K562 (cell line): ENCODE data around the gene ZNF275. TPM values are rescaled to one million over a fixed set of nuclear protein-coding genes. Genes with fewer than 3 reads are reported as not detected.

Experiments used
- MECOM ChIP-seq: fragments of 250-450 bp; sonication (Bioruptor Pico); IDR thresholded peaks from 2 replicates; pipeline ENCODE4 v1.8.0; 2022; ENCODE audit warnings: inconsistent platforms
- polyA plus RNA-seq, 8 experiments: library from polyadenylated mRNA; depleted of rRNA in 4 of 8; stranded (reverse) in 5 of 8; unstranded in 3 of 8; fragments of >200 nt; fragmentation: Nextera tagmentation in 2 of 8; fragmentation: Illumina TruSeq in 1 of 8; extraction: Ambion mirVana in 2 of 8; extraction: Trizol in 1 of 8; gene quantifications; 2 replicates each; pipeline versions ENCODE4 v1.2.1 to v1.2.3, GENCODE V29; 2011 to 2014; ENCODE audit warnings: inconsistent platforms in 1 of 8, missing spikeins in 1 of 8
- small RNA-seq: library from RNA; depleted of rRNA; stranded (forward); fragments of <200 nt; gene quantifications from one replicate; pipeline ENCODE3, GENCODE V24; 2014
- total RNA-seq, 7 experiments: library from RNA; depleted of rRNA in 6 of 7; stranded (reverse); fragments of >200 nt in 6 of 7; fragmentation: Illumina TruSeq in 2 of 7; extraction: Trizol in 2 of 7; gene quantifications; 2 replicates each; pipeline versions ENCODE4 v1.2.1 to v1.2.3, GENCODE V29; 2011 to 2021; ENCODE audit warnings: low replicate concordance in 1 of 7

The ZNF275 gene
- total and polyA plus RNA-seq, 9 of the 15 experiments (the other 6 are each of a cell fraction or from before 2014, with no cell fraction given) = 2.1 to 19.1 (median 12.0) TPM

DNA sequence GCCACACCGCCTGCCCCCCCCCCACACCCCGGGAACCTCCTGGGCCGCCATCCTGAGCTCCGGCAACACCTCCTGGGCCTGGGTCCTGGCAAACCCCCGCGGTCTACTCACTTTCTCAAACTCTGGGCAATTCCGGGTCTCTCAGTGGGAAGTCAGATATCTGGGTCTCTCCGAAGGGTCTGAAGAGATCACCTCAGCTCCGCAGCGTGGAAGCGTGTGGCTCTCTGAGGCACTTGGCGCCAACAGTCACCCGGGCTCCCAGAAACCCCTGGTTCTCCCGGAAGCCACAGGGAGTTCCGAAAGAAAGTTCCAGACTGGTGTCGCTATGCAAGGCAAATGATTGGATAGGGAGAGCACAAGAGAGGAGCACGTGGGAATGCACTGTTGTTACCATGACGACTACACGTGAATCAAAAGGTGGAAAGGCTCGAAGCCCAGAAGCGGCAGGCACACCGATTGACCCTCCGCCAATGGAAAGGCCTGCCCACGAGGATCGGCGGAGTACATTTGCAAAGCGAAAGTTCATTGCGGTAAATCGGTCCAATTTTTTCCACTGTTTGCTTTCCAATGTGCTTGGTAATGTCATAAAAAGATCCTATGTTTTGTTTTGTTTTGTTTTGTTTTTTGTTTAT is 67.3 kb downstream of the ZNF275 start, which contains the start of gene PNMA6E (continued):
- no peak for TF ChIP-seq MECOM (CRISPR knock-in tag)

Small RNA genes lying within 50 kb of the gene (small RNA-seq; reads per million reads assigned to genes)
- not detected for gene AC152007.1

Other genes starting within 250 kb of the ZNF275 start
Only the 7 nearest of the 8 such genes appear.
- gene MAGEA1, start 154.9 kb upstream of the ZNF275 start, total RNA-seq (2014; rRNA removed) = 43.9 and 49.2 TPM in 2 replicates
- 41.2 and 42.3 TPM in 2 replicates for gene MAGEA1, start 154.9 kb upstream of the ZNF275 start, total RNA-seq (2014; rRNA removed; fragmentation: Illumina TruSeq; extraction: Trizol)
- 52.3 and 57.9 TPM in 2 replicates for gene MAGEA1, start 154.9 kb upstream of the ZNF275 start, total RNA-seq (2015; rRNA removed; fragmentation: Illumina TruSeq; extraction: Trizol)
- gene MAGEA1, start 154.9 kb upstream of the ZNF275 start, total RNA-seq (2021) = 43.5 and 44.1 TPM in 2 replicates
- 2.8 and 10.2 TPM in 2 replicates for gene MAGEA1, start 154.9 kb upstream of the ZNF275 start, polyA plus RNA-seq (2011; rRNA removed)
- 57.3 and 60.6 TPM in 2 replicates for gene MAGEA1, start 154.9 kb upstream of the ZNF275 start, polyA plus RNA-seq (2014; fragmentation: Illumina TruSeq; extraction: Trizol)
- gene MAGEA1, start 154.9 kb upstream of the ZNF275 start, polyA plus RNA-seq (2014; fragmentation: Nextera tagmentation; extraction: Ambion mirVana) = 10 to 100 TPM; 24.5 to 45.2 TPM
- 51.0 and 51.9 TPM in 2 replicates for gene MAGEA1, start 154.9 kb upstream of the ZNF275 start, polyA plus RNA-seq (2014; rRNA removed)
- gene PNMA6F, start 12.4 kb upstream of the ZNF275 start, total RNA-seq (2014; rRNA removed) = not detected in 2 replicates
- not detected in 2 replicates for gene PNMA6F, start 12.4 kb upstream of the ZNF275 start, total RNA-seq (2014; rRNA removed; fragmentation: Illumina TruSeq; extraction: Trizol)
- gene PNMA6F, start 12.4 kb upstream of the ZNF275 start, total RNA-seq (2015; rRNA removed; fragmentation: Illumina TruSeq; extraction: Trizol) = not detected in 2 replicates
- not detected in 2 replicates for gene PNMA6F, start 12.4 kb upstream of the ZNF275 start, total RNA-seq (2021)
- not detected in 2 replicates for gene PNMA6F, start 12.4 kb upstream of the ZNF275 start, polyA plus RNA-seq (2011; rRNA removed)
- gene PNMA6F, start 12.4 kb upstream of the ZNF275 start, polyA plus RNA-seq (2014; fragmentation: Illumina TruSeq; extraction: Trizol) = not detected in 2 replicates
- gene PNMA6F, start 12.4 kb upstream of the ZNF275 start, polyA plus RNA-seq (2014; fragmentation: Nextera tagmentation; extraction: Ambion mirVana) = not detected
- not detected in 2 replicates for gene PNMA6F, start 12.4 kb upstream of the ZNF275 start, polyA plus RNA-seq (2014; rRNA removed)
- gene PNMA6E, start 67.2 kb downstream of the ZNF275 start, total RNA-seq (2014; rRNA removed) = not detected in 2 replicates
- not detected in 2 replicates for gene PNMA6E, start 67.2 kb downstream of the ZNF275 start, total RNA-seq (2014; rRNA removed; fragmentation: Illumina TruSeq; extraction: Trizol)
- gene PNMA6E, start 67.2 kb downstream of the ZNF275 start, total RNA-seq (2015; rRNA removed; fragmentation: Illumina TruSeq; extraction: Trizol) = not detected in 2 replicates
- not detected in 2 replicates for gene PNMA6E, start 67.2 kb downstream of the ZNF275 start, total RNA-seq (2021)
- gene PNMA6E, start 67.2 kb downstream of the ZNF275 start, polyA plus RNA-seq (2011; rRNA removed) = not detected in 2 replicates
- not detected in 2 replicates for gene PNMA6E, start 67.2 kb downstream of the ZNF275 start, polyA plus RNA-seq (2014; fragmentation: Illumina TruSeq; extraction: Trizol)
- gene PNMA6E, start 67.2 kb downstream of the ZNF275 start, polyA plus RNA-seq (2014; fragmentation: Nextera tagmentation; extraction: Ambion mirVana) = not detected
- 0.03 TPM in 1 of 2 replicates, not detected in the other for gene PNMA6E, start 67.2 kb downstream of the ZNF275 start, polyA plus RNA-seq (2014; rRNA removed)
- 2.0 and 2.9 TPM in 2 replicates for gene ZFP92, start 77.3 kb downstream of the ZNF275 start, total RNA-seq (2014; rRNA removed)
- gene ZFP92, start 77.3 kb downstream of the ZNF275 start, total RNA-seq (2014; rRNA removed; fragmentation: Illumina TruSeq; extraction: Trizol) = 1.5 and 1.8 TPM in 2 replicates
- 2.6 and 2.7 TPM in 2 replicates for gene ZFP92, start 77.3 kb downstream of the ZNF275 start, total RNA-seq (2015; rRNA removed; fragmentation: Illumina TruSeq; extraction: Trizol)
- gene ZFP92, start 77.3 kb downstream of the ZNF275 start, total RNA-seq (2021) = 3.3 and 3.5 TPM in 2 replicates
- gene ZFP92, start 77.3 kb downstream of the ZNF275 start, polyA plus RNA-seq (2011; rRNA removed) = 0.98 and 1.2 TPM in 2 replicates
- 2.1 and 2.4 TPM in 2 replicates for gene ZFP92, start 77.3 kb downstream of the ZNF275 start, polyA plus RNA-seq (2014; fragmentation: Illumina TruSeq; extraction: Trizol)
- under 1 TPM; 0.32 to 0.34 TPM for gene ZFP92, start 77.3 kb downstream of the ZNF275 start, polyA plus RNA-seq (2014; fragmentation: Nextera tagmentation; extraction: Ambion mirVana)
- gene ZFP92, start 77.3 kb downstream of the ZNF275 start, polyA plus RNA-seq (2014; rRNA removed) = 1.3 and 1.9 TPM in 2 replicates
- gene TREX2, start 111.9 kb downstream of the ZNF275 start, total RNA-seq (2014; rRNA removed) = 1.5 and 3.0 TPM in 2 replicates
- gene TREX2, start 111.9 kb downstream of the ZNF275 start, total RNA-seq (2014; rRNA removed; fragmentation: Illumina TruSeq; extraction: Trizol) = 0.11 and 0.13 TPM in 2 replicates
- 0.33 and 0.49 TPM in 2 replicates for gene TREX2, start 111.9 kb downstream of the ZNF275 start, total RNA-seq (2015; rRNA removed; fragmentation: Illumina TruSeq; extraction: Trizol)
- 0.51 and 0.82 TPM in 2 replicates for gene TREX2, start 111.9 kb downstream of the ZNF275 start, total RNA-seq (2021)
- 0.07 and 0.22 TPM in 2 replicates for gene TREX2, start 111.9 kb downstream of the ZNF275 start, polyA plus RNA-seq (2011; rRNA removed)
- 0.10 and 0.21 TPM in 2 replicates for gene TREX2, start 111.9 kb downstream of the ZNF275 start, polyA plus RNA-seq (2014; fragmentation: Illumina TruSeq; extraction: Trizol)
- not detected for gene TREX2, start 111.9 kb downstream of the ZNF275 start, polyA plus RNA-seq (2014; fragmentation: Nextera tagmentation; extraction: Ambion mirVana)
- 0.70 and 0.82 TPM in 2 replicates for gene TREX2, start 111.9 kb downstream of the ZNF275 start, polyA plus RNA-seq (2014; rRNA removed)
- 64.7 and 64.8 TPM in 2 replicates for gene HAUS7, start 136.4 kb downstream of the ZNF275 start, total RNA-seq (2014; rRNA removed)
- 38.5 and 48.6 TPM in 2 replicates for gene HAUS7, start 136.4 kb downstream of the ZNF275 start, total RNA-seq (2014; rRNA removed; fragmentation: Illumina TruSeq; extraction: Trizol)
- 48.8 and 51.0 TPM in 2 replicates for gene HAUS7, start 136.4 kb downstream of the ZNF275 start, total RNA-seq (2015; rRNA removed; fragmentation: Illumina TruSeq; extraction: Trizol)
- 94.0 and 94.9 TPM in 2 replicates for gene HAUS7, start 136.4 kb downstream of the ZNF275 start, total RNA-seq (2021)
- 38.0 and 44.3 TPM in 2 replicates for gene HAUS7, start 136.4 kb downstream of the ZNF275 start, polyA plus RNA-seq (2011; rRNA removed)
- gene HAUS7, start 136.4 kb downstream of the ZNF275 start, polyA plus RNA-seq (2014; fragmentation: Illumina TruSeq; extraction: Trizol) = 49.7 and 56.9 TPM in 2 replicates
- 10 to 100 TPM in 1 of 2 experiments, 1 to 10 TPM in 1; 10.0 to 26.1 TPM for gene HAUS7, start 136.4 kb downstream of the ZNF275 start, polyA plus RNA-seq (2014; fragmentation: Nextera tagmentation; extraction: Ambion mirVana)
- gene HAUS7, start 136.4 kb downstream of the ZNF275 start, polyA plus RNA-seq (2014; rRNA removed) = 70.4 and 75.6 TPM in 2 replicates
- not detected in 2 replicates for gene BGN, start 160.8 kb downstream of the ZNF275 start, total RNA-seq (2014; rRNA removed)
- gene BGN, start 160.8 kb downstream of the ZNF275 start, total RNA-seq (2014; rRNA removed; fragmentation: Illumina TruSeq; extraction: Trizol) = not detected in 2 replicates
- not detected in 2 replicates for gene BGN, start 160.8 kb downstream of the ZNF275 start, total RNA-seq (2015; rRNA removed; fragmentation: Illumina TruSeq; extraction: Trizol)
- gene BGN, start 160.8 kb downstream of the ZNF275 start, total RNA-seq (2021) = 0.11 TPM in 2 replicates
- not detected in 2 replicates for gene BGN, start 160.8 kb downstream of the ZNF275 start, polyA plus RNA-seq (2011; rRNA removed)
- not detected in 2 replicates for gene BGN, start 160.8 kb downstream of the ZNF275 start, polyA plus RNA-seq (2014; fragmentation: Illumina TruSeq; extraction: Trizol)
- not detected for gene BGN, start 160.8 kb downstream of the ZNF275 start, polyA plus RNA-seq (2014; fragmentation: Nextera tagmentation; extraction: Ambion mirVana)
- gene BGN, start 160.8 kb downstream of the ZNF275 start, polyA plus RNA-seq (2014; rRNA removed) = not detected in 2 replicates